ENCODE data around the gene MARCO. TPM values are rescaled to one million over a fixed set of nuclear protein-coding genes. Genes with fewer than 3 reads are reported as not detected.

The MARCO gene
- total RNA-seq, 1 donor from 2014 or later, result 7.0 TPM

DNA sequence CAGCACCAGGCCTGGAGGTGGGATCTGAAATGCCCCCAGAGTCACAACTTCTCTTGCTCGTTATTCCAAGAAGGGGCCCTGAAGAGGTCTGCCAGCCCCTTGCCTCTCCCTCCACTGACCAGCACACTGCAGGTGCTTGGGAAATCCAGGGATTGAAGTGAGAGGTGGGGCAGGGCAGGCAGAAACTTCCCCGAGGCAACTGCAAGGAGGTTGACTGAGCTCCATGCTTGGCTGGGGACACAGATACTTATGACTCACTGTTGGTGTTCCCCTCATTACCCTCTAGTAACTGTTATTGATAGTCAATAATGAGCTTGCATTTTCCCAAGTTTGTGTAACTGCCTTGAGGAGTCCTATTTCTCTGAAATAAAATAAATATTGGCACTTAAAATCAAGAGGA is 47.5 kb downstream of the MARCO start:
- TF ChIP-seq CTCF (IDR thresholded peaks at IDR 0.05; ENCODE audit: borderline replicate concordance), result no peak
- no peak overlapping the region for H3K27ac ChIP-seq (replicated peaks)
- no peak for DNase-seq
- H3K4me3 ChIP-seq, result no peak overlapping the region
- intact Hi-C loops (cut with micrococcal nuclease), result no loop called here
- H3K9me3 ChIP-seq (replicated peaks), result no peaks in the 10 kb centered on the region
- no peaks in the 10 kb centered on the region for H3K4me1 ChIP-seq
- peaks cover 80% of the 10 kb centered on the region for H3K27me3 ChIP-seq (ENCODE audit: low read depth)
- H3K36me3 ChIP-seq, result no peaks in the 10 kb centered on the region

DNA sequence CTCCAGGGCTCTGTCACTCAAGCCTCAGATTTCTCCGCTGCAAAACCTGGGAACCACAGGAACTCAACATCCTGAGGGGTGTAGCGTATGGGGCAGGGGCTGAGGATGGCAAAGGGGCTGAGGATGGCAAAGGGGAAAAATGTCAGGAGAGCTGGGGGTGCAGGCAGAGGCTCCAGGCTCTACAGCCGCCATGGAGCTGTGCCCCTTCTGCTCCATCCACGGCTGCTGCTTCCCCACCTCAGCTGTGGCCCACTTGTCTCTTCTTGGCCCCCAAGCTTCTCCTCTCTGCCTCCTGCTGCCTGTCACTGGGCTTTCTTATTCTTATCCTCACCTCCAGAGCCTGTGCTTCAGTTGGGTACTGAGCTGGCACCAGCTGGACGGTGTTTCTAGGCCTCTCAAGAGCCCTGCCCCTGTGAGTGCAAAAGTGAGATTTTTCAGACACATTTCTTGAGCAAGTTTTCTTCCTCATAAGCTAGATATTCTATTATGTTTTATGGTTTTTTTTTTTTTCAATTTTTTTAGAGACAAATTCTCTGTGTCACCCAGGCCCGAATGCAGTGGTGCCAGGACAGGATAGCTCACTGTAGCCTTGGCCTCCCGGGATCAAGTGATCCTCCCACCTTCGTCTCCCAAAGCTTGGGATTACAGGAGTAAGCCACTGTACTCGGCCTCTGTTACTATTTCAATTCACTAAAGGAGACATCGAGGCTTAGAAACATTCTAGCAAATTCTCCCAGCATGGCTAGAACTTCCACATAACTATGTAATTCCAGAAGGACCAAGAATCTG is 49.0 kb downstream of the MARCO start:
- intact Hi-C loops (cut with micrococcal nuclease), result no loop called here
- Histone ChIP-seq H3K9me3 (replicated peaks) (peaks cover under 1% of the 10 kb centered on the region), H3K27me3 (ENCODE audit: low read depth) (peaks cover 71% of the 10 kb centered on the region), H3K36me3 (no peaks in the 10 kb centered on the region), H3K4me1 (no peaks in the 10 kb centered on the region), H3K4me3 (no peak overlapping the region), H3K27ac (replicated peaks) (no peak overlapping the region)
- DNase-seq, result no peak
- no peak for TF ChIP-seq CTCF (IDR thresholded peaks at IDR 0.05; ENCODE audit: borderline replicate concordance)

- H3K4me3 ChIP-seq, result no peak overlapping the region
- no peaks in the 10 kb centered on the region for H3K4me1 ChIP-seq
- H3K27me3 ChIP-seq (ENCODE audit: low read depth), result peaks cover 67% of the 10 kb centered on the region
- H3K9me3 ChIP-seq (replicated peaks), result peaks cover 7% of the 10 kb centered on the region
- intact Hi-C loops (cut with micrococcal nuclease), result no loop called here
- TF ChIP-seq CTCF (IDR thresholded peaks at IDR 0.05; ENCODE audit: borderline replicate concordance), result no peak
- no peak for DNase-seq
- H3K27ac ChIP-seq (replicated peaks), result no peak overlapping the region
- no peaks in the 10 kb centered on the region for H3K36me3 ChIP-seq
Observed at GRCh38 chr2:118991554-118991953, 49.6 kb downstream of the MARCO start.

GRCh38 chr2:118992740-118993391 is 50.9 kb downstream of the MARCO start:
- Histone ChIP-seq H3K9me3 (replicated peaks) (peaks cover 8% of the 10 kb centered on the region), H3K27me3 (ENCODE audit: low read depth) (peaks cover 55% of the 10 kb centered on the region), H3K27ac (replicated peaks) (no peak overlapping the region), H3K4me3 (no peak overlapping the region), H3K4me1 (no peaks in the 10 kb centered on the region), H3K36me3 (no peaks in the 10 kb centered on the region)
- DNase-seq, result no peak
- TF ChIP-seq CTCF (IDR thresholded peaks at IDR 0.05; ENCODE audit: borderline replicate concordance), result no peak
- intact Hi-C loops (cut with micrococcal nuclease), result no loop called here

DNA sequence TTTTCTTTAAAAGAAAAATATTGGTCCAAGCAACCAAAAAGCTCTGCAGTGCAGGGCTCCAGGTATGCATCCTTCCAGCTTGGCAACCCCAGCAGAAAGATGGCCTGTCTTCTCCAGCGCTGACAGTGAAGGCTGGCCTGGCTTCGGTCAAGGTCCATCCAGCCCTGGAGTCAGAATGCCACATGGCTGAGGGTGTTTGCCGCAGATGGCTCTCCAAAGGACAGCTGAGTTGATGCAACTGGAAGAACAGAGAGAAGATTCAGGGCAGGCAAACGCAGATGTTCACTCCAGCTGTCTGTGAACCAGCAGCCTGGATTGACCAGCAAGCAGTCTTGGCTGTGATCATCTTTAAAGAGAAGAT is 51.4 kb downstream of the MARCO start:
- Histone ChIP-seq H3K27me3 (ENCODE audit: low read depth) (peaks cover 50% of the 10 kb centered on the region), H3K9me3 (replicated peaks) (peaks cover 8% of the 10 kb centered on the region), H3K4me3 (no peak overlapping the region), H3K36me3 (no peaks in the 10 kb centered on the region), H3K4me1 (no peaks in the 10 kb centered on the region), H3K27ac (replicated peaks) (no peak overlapping the region)
- DNase-seq, result no peak
- TF ChIP-seq CTCF (IDR thresholded peaks at IDR 0.05; ENCODE audit: borderline replicate concordance), result no peak
- intact Hi-C loops (cut with micrococcal nuclease), result no loop called here

Measured in left ventricle myocardium inferior (tissue), 1 donor.